Suppressor macrophage treated with lipopolysaccharide for 4 hours (primary cell): Measurements from ENCODE around the gene UNC45A.

ENCODE experiments used
- DNase-seq: peaks from one replicate; pipeline ENCODE4 v3.0.0-alpha.2; 2020

UNC45A gene

GRCh38 chr15:90945091-90945490 is 10.0 kb downstream of the UNC45A start:
- DNase-seq, result peak; percentile 47

- no peak for DNase-seq
Measured at GRCh38 chr15:90946538-90946937, 11.5 kb downstream of the UNC45A start.

GRCh38 chr15:90946941-90947576 is 12.0 kb downstream of the UNC45A start:
- no peak for DNase-seq

DNA sequence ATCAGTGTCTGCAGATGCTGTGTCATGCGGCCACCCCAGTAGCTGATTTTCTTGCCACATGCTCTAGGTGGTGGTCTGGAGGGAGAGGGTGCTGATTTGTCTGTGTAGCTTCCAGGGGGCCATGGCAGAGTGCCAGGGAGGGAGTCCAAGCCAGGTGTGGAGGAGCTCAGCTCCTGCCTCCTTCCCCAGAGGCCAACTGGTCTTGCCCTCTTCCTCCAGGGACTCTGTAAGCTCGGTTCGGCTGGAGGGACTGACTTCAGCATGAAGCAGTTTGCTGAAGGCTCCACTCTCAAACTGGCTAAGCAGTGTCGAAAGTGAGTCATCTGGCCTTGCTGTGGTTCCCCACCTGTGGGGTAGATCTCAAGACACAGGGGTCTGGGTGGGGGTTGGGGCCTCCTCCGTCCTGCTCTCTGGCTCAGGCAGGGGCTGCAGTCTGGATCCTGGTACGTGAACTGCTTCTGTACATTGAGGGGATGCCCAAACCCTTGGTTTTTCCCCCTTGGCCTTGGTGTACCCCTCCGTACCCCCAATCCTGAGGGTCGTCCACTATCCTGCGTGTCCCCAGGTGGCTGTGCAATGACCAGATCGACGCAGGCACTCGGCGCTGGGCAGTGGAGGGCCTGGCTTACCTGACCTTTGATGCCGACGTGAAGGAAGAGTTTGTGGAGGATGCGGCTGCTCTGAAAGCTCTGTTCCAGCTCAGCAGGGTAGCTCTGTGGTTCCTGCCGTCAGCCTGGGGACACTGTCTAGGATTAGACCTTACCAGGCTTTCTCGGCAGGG is 12.7 kb downstream of the UNC45A start:
- DNase-seq, result no peak

DNA sequence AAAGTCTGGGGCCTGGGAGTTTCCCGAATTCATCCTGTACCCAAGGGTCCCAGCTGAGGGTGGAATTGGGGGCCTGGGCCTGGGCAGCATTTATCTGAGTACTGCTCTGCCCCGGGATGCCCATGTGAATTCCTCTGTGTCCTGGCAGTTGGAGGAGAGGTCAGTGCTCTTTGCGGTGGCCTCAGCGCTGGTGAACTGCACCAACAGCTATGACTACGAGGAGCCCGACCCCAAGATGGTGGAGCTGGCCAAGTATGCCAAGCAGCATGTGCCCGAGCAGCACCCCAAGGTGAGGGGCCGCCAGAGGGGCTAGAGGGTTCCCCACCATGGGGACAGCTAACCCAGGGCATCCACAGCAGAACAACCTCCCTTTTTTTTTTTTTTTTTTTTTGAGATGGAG is 13.4 kb downstream of the UNC45A start:
- DNase-seq, result no peak

DNA sequence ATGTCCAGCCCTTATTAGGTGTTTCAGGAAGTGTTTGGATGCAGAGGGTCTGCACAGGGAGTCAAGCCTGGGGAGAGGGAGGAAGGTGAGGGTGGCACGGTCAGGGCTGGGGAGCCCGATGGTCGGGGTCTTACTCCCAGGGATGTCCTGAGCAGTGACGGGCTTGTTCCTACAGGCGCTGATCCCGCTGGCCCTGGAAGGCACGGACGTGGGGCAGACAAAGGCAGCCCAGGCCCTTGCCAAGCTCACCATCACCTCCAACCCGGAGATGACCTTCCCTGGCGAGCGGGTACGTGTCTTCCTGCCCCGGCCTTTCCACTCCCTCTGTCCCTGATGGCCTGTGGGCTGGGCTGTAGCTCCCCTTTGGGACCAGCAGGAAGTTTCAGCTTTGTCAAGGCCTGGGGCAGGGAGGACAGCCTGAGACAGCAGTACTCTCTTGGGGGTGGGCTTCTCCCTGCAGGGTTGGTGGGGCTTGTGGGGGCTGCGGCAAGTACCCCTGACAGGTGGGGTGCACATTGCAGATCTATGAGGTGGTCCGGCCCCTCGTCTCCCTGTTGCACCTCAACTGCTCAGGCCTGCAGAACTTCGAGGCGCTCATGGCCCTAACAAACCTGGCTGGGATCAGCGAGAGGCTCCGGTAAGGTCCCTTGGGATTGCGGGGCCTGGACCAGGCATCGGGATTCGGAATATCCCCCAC is 15.0 kb downstream of the UNC45A start:
- no peak for DNase-seq

DNA sequence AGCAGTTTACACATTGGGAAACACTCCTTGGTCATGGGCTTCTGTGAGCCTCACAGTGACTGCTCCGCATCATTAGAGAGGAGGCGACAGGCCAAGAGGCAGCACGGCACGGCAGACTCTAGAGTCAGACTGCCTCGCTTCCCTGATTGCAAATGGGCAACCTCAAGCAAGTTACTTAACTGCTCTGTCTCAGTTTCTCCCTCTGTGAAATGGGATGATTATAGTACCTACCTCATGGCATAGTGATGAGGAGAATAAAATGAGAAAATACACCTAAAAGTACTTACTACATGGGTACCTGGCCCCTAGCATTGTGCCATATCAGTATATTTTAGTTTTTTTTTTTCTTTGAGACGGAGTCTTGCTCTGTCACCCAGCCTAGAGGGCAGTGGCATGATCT is 15.6 kb downstream of the UNC45A start:
- no peak for DNase-seq

DNA sequence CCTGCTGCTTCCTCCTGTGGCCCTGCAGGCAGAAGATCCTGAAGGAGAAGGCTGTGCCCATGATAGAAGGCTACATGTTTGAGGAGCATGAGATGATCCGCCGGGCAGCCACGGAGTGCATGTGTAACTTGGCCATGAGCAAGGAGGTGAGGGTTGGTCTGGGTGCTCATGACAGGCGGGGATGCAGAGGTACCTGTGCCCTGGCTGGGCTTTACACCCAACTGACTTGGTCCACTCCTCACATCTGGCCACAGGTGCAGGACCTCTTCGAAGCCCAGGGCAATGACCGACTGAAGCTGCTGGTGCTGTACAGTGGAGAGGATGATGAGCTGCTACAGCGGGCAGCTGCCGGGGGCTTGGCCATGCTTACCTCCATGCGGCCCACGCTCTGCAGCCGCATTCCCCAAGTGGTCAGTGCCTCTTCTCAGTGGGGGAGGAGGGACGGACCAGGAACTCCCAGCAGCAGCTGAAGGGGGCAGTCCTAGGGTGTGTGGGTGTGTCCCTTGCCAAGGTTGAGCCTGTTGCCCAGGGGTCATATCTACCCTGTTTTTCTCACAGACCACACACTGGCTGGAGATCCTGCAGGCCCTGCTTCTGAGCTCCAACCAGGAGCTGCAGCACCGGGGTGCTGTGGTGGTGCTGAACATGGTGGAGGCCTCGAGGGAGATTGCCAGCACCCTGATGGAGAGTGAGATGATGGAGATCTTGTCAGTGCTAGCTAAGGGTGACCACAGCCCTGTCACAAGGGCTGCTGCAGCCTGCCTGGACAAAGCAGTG is 18.0 kb downstream of the UNC45A start:
- no peak for DNase-seq

- DNase-seq, result no peak
Measured at GRCh38 chr15:90953947-90954711, 19.0 kb downstream of the UNC45A start.

- DNase-seq, result peak; percentile 96
Measured at GRCh38 chr15:90954712-90955623, 19.9 kb downstream of the UNC45A start, which contains the start of gene RCCD1. Gene RCCD1, plus strand, starts transcription at chr15:90954884. Its CDS starts 1,851 bp downstream, at chr15:90956735.

DNA sequence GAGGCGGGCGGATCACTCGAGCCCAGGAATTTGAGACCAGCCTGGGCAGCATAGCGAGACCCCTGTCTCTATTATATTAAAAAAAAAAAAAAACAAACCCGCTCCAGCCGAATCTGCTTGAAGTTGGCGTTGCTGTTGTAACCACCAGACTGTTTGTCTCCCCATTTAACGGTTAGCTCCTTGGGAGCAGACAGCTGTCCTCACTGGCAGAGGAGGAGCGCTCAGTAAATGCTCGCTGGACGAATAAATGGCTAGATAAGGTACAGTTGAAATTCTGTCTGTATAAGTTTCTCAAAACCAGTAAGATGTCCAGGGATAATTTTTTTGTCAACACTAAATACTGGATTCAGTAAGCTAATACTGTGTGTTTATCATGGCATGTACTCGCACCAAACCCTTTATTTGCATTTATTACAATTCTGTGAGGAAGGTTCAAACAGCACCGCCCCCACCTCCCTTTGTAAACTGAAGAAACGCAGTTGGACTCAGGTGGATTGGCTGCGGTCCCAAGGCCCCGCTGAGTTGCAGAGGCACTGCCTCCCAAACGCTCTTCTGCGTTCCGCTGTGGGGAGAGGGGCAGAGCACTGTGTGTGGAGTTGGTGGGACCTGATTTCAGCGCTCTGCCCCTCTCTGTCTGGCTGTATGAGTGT is 20.7 kb downstream of the UNC45A start:
- DNase-seq, result no peak

DNA sequence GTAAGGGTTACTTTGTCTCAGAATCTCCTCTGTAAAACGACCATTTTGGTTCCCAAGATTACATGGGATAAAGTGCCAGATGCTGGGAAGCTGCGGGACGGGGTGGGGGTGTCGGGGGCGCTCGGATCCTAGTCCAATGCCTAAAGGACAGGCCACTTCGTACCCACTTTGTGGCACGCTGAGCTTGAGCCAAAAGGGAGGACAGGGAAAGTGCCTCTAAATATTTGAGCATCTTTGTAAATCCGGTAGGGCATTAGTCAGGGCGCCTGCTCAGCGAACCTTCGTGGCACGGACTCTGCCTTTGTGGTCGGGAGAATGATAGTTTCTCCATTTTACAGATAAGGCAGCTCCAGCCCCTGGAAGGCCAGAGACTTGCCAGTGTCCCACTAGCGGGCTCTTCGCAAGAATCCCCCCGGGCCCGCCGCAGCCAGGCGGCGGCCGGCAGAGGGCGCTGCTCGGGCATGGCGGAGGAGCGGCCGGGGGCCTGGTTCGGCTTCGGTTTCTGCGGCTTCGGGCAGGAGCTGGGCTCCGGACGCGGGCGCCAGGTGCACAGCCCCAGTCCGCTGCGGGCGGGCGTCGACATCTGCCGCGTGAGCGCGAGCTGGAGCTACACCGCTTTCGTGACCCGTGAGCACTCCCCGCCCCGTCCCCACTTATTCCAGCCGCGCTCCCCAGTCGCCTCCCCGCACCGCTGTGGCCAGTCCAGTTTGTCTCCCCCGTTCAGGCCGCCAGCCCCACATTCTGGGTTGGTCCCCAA is 21.4 kb downstream of the UNC45A start:
- peak; percentile 76 for DNase-seq

- DNase-seq, result no peak
Measured at GRCh38 chr15:90957031-90957790, 22.1 kb downstream of the UNC45A start.

GRCh38 chr15:90957791-90958190 is 22.7 kb downstream of the UNC45A start:
- no peak for DNase-seq

GRCh38 chr15:90959028-90959595 is 24.0 kb downstream of the UNC45A start:
- DNase-seq, result no peak

GRCh38 chr15:90959894-90960293 is 24.8 kb downstream of the UNC45A start:
- DNase-seq, result no peak

DNA sequence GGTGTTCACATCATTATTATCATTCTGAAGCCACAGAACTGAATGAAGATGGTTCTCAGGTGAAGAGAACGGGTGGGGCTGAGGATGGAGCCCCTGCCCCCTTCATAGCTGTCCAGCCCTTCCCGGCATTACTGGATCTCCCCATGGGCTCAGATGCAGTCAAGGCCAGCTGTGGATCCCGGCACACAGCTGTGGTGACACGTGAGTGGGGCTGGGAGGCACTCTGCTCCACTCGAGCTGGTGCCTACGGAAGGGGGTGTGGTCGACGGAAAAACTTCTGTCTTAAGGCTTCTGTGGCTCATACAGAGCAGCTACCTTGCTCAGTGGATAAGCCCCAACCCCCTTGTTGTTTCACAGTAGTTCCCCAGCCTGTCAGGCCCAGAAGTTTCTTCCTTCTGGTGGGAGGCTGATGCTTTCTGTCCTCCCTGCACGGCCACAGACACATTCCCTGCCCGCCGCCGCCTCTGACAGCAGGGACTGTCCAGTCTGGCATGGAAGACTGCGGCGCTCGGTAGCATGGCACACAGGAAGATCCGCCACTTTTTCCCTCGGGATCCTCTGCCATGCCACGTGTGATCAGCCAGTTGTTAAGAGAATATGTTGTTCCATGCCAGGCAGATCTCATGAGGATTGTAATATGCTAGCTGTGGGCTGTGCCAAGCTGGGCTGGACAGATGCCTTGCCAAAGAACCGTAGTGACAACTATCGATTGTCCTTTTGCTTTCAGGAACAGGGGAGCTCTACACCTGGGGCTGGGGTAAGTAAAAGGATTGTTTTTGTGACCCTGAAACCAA is 25.4 kb downstream of the UNC45A start:
- DNase-seq, result no peak

GRCh38 chr15:90962021-90962420 is 26.9 kb downstream of the UNC45A start:
- no peak for DNase-seq
